DMS 273 (cell line): Measurements from ENCODE around the gene CENPP.
A peak's percentile ranks its signal among the peaks of the same experiment; 100 is the strongest.
"Not testable (repeated sequence)": the region's sequence is repeated elsewhere in the genome, so short reads cannot be mapped to it uniquely, and the experiment has no call there.

Source experiments
- DNase-seq: peaks from one replicate; lab custom pipeline; 2025; ENCODE audit not compliant: unreplicated experiment; lab: John Stamatoyannopoulos, UW

Gene CENPP

GRCh38 chr9:92529124-92529523 is 203.4 kb downstream of the CENPP start:
- DNase-seq = no peak

GRCh38 chr9:92530893-92531292 is 205.1 kb downstream of the CENPP start:
- DNase-seq = no peak

GRCh38 chr9:92534204-92534603 is 208.5 kb downstream of the CENPP start:
- DNase-seq = no peak

- DNase-seq = no peak
Measured at GRCh38 chr9:92534674-92535073, 208.9 kb downstream of the CENPP start.

GRCh38 chr9:92535940-92536850 is 210.4 kb downstream of the CENPP start, which contains the start of gene ECM2:
ECM2 (minus strand) TSS chr9:92535990; CDS start chr9:92522866, 13,124 bp downstream.
- no peak for DNase-seq

GRCh38 chr9:92538541-92538940 is 212.8 kb downstream of the CENPP start:
- no peak for DNase-seq

- no peak for DNase-seq
Measured at GRCh38 chr9:92543972-92544371, 218.2 kb downstream of the CENPP start.

- DNase-seq = no peak
Measured at GRCh38 chr9:92545002-92545510, 219.3 kb downstream of the CENPP start.

- DNase-seq = no peak
Measured at GRCh38 chr9:92547356-92547755, 221.6 kb downstream of the CENPP start.

- DNase-seq = no peak
Measured at GRCh38 chr9:92550765-92551164, 225.0 kb downstream of the CENPP start.

GRCh38 chr9:92558612-92559374 is 233.0 kb downstream of the CENPP start:
- DNase-seq = no peak

GRCh38 chr9:92561374-92562330 is 235.9 kb downstream of the CENPP start:
- no peak for DNase-seq

- no peak for DNase-seq
Measured at GRCh38 chr9:92562461-92562967, 236.8 kb downstream of the CENPP start.

GRCh38 chr9:92563116-92564100 is 237.7 kb downstream of the CENPP start:
- no peak for DNase-seq

GRCh38 chr9:92564504-92564903 is 238.8 kb downstream of the CENPP start:
- peak; percentile 26 for DNase-seq

GRCh38 chr9:92564982-92565381 is 239.2 kb downstream of the CENPP start:
- no peak for DNase-seq

- DNase-seq = not testable (repeated sequence)
Measured at GRCh38 chr9:92571871-92572270, 246.1 kb downstream of the CENPP start.

- DNase-seq = not testable (repeated sequence)
Measured at GRCh38 chr9:92573612-92574011, 247.9 kb downstream of the CENPP start.

GRCh38 chr9:92576175-92576574 is 250.4 kb downstream of the CENPP start:
- no peak for DNase-seq
